H1 (cell line): ENCODE data around the gene PLD5. TPM values are rescaled to one million over a fixed set of nuclear protein-coding genes. Genes with fewer than 3 reads are reported as not detected.

Experiments used
- CTCF ChIA-PET: fragments of 300-600 bp; sonication (Branson Sonifier 250); formaldehyde crosslinking; loops from one replicate; lab custom pipeline; 2021; ENCODE audit not compliant: partially characterized antibody; lab: Charles Lee
- POLR2A ChIA-PET: fragments of 300-600 bp; sonication (Branson Sonifier 250); formaldehyde crosslinking; loops from one replicate; lab custom pipeline; 2021; ENCODE audit warnings: inconsistent platforms; ENCODE audit not compliant: partially characterized antibody; lab: Charles Lee
- DNase-seq, 2 experiments: peaks; one replicate each; pipeline versions ENCODE4 v3.0.0 to v3.0.0-alpha.2; 2010 to 2022; ENCODE audit warnings: low spot score in 2 of 2, low read depth in 1 of 2, mixed read lengths in 1 of 2
- FAIRE-seq: peaks from 2 replicates; lab custom pipeline; 2011; peaks lifted over from hg19 to GRCh38; lab: Jason Lieb, UNC
- H2AFZ ChIP-seq: 2 replicates; pipeline ENCODE4 v1.8.1; 2012; ENCODE audit warnings: low read length, inconsistent platforms
- H2AK5ac ChIP-seq: 2 replicates; pipeline ENCODE4 v1.6.1; 2013; ENCODE audit warnings: low read depth, low read length
- H2BK120ac ChIP-seq: replicated peaks from 2 replicates; pipeline ENCODE3; 2013; ENCODE audit warnings: low read depth, low read length, inconsistent platforms
- H2BK12ac ChIP-seq: 2 replicates; pipeline ENCODE4 v1.6.1; 2013; ENCODE audit warnings: low read depth, low read length
- H2BK15ac ChIP-seq: 2 replicates; pipeline ENCODE4 v1.6.1; 2013; ENCODE audit warnings: low read length
- H2BK20ac ChIP-seq: 2 replicates; pipeline ENCODE4 v1.6.1; 2013; ENCODE audit warnings: low read length
- H2BK5ac ChIP-seq: 2 replicates; pipeline ENCODE4 v1.6.1; 2013; ENCODE audit warnings: low read depth, low read length
- H3K14ac ChIP-seq: 2 replicates; pipeline ENCODE4 v1.6.1; 2013; ENCODE audit warnings: inconsistent platforms; ENCODE audit not compliant: insufficient read length
- H3K18ac ChIP-seq: 2 replicates; pipeline ENCODE4 v1.6.1; 2013; ENCODE audit warnings: low read length; ENCODE audit errors: extremely low read depth
- H3K23ac ChIP-seq: 2 replicates; pipeline ENCODE4 v1.6.1; 2013; ENCODE audit warnings: inconsistent platforms; ENCODE audit not compliant: insufficient read length
- H3K23me2 ChIP-seq: 2 replicates; pipeline ENCODE4 v1.6.1; 2013; ENCODE audit warnings: low read depth, low read length
- H3K27ac ChIP-seq: 2 replicates; pipeline ENCODE4 v1.6.1; 2011; ENCODE audit warnings: low read depth, low read length, inconsistent platforms
- H3K27me3 ChIP-seq, 4 experiments: replicated peaks in 1 of 4; 1 replicate in 1 of 4; 2 replicates in 3 of 4; pipeline versions ENCODE4 v1.6.1 to v1.8.1; 2011 to 2013; ENCODE audit warnings: low read length in 3 of 4, mild to moderate bottlenecking in 3 of 4, inconsistent platforms in 2 of 4, mixed read lengths in 2 of 4, moderate library complexity in 1 of 4; ENCODE audit not compliant: control insufficient read depth in 3 of 4, insufficient read depth in 3 of 4; ENCODE audit errors: extremely low read depth in 1 of 4
- H3K36me3 ChIP-seq, 4 experiments: 2 replicates each; pipeline versions ENCODE4 v1.6.1 to v1.8.1; 2011 to 2013; ENCODE audit warnings: mild to moderate bottlenecking in 4 of 4, low read length in 3 of 4, moderate library complexity in 2 of 4, control low read depth in 1 of 4, inconsistent platforms in 1 of 4; ENCODE audit not compliant: insufficient read depth in 4 of 4, control insufficient read depth in 2 of 4
- H3K4ac ChIP-seq: replicated peaks from 2 replicates; pipeline ENCODE3; 2013; ENCODE audit warnings: low read length, low read depth, mixed read lengths, inconsistent platforms; ENCODE audit not compliant: insufficient read length
- H3K4me1 ChIP-seq, 4 experiments: replicated peaks in 1 of 4; 1 replicate in 1 of 4; 2 replicates in 3 of 4; pipeline versions ENCODE4 v1.6.1 to v1.8.1; 2011 to 2013; ENCODE audit warnings: low read length in 3 of 4, inconsistent platforms in 2 of 4, mixed read lengths in 1 of 4; ENCODE audit not compliant: insufficient read depth in 4 of 4, control insufficient read depth in 3 of 4
- H3K4me2 ChIP-seq, 2 experiments: 2 replicates each; pipeline versions ENCODE4 v1.6.1 to v1.8.1; 2011 to 2013; ENCODE audit warnings: low read depth in 2 of 2, low read length in 2 of 2, control low read depth in 1 of 2, inconsistent platforms in 1 of 2, mild to moderate bottlenecking in 1 of 2; ENCODE audit not compliant: insufficient read depth in 1 of 2
- H3K4me3 ChIP-seq, 4 experiments: fragments of 200-600, 300-600 bp in 1 of 4; sonication (generic), shearing (Covaris generic), sonication (Bioruptor Twin) in 1 of 4; 2 replicates each; pipeline versions ENCODE4 v1.5.1 to v1.8.1; 2011 to 2016; ENCODE audit warnings: low read length in 4 of 4, low read depth in 3 of 4, control low read depth in 2 of 4, inconsistent platforms in 2 of 4, mild to moderate bottlenecking in 2 of 4, mixed read lengths in 1 of 4, moderate library complexity in 1 of 4; ENCODE audit not compliant: insufficient read depth in 2 of 4; ENCODE audit errors: extremely low read depth in 1 of 4
- H3K56ac ChIP-seq: replicated peaks from 2 replicates; pipeline ENCODE3; 2013; ENCODE audit warnings: low read depth, mild to moderate bottlenecking, mixed read lengths, low read length, inconsistent platforms; ENCODE audit not compliant: insufficient read length
- H3K79me1 ChIP-seq: 2 replicates; pipeline ENCODE4 v1.6.1; 2013; ENCODE audit warnings: low read depth, low read length, control low read depth
- H3K79me2 ChIP-seq, 2 experiments: 2 replicates each; pipeline versions ENCODE4 v1.6.1 to v1.8.1; 2012 to 2013; ENCODE audit warnings: low read length in 2 of 2, mild to moderate bottlenecking in 2 of 2, inconsistent platforms in 1 of 2; ENCODE audit not compliant: insufficient read depth in 2 of 2, control insufficient read depth in 1 of 2
- H3K9ac ChIP-seq, 4 experiments: replicated peaks in 1 of 4; 1 replicate in 1 of 4; 2 replicates in 3 of 4; pipeline versions ENCODE4 v1.6.1 to v1.8.1; 2011 to 2013; ENCODE audit warnings: low read depth in 3 of 4, low read length in 3 of 4, control low read depth in 2 of 4, mild to moderate bottlenecking in 2 of 4, moderate library complexity in 2 of 4, inconsistent platforms in 1 of 4; ENCODE audit errors: extremely low read depth in 1 of 4
- H3K9me3 ChIP-seq, 2 experiments: 2 replicates each; pipeline versions ENCODE4 v1.6.1 to v1.8.1; 2012 to 2013; ENCODE audit warnings: mild to moderate bottlenecking in 2 of 2, moderate library complexity in 2 of 2, control low read depth in 1 of 2, inconsistent platforms in 1 of 2, low read depth in 1 of 2, low read length in 1 of 2, mixed read lengths in 1 of 2; ENCODE audit not compliant: insufficient read depth in 2 of 2
- H4K20me1 ChIP-seq, 2 experiments: replicated peaks in 1 of 2; 2 replicates each; pipeline versions ENCODE3 to v1.8.1; 2011 to 2013; ENCODE audit warnings: inconsistent platforms in 2 of 2, low read length in 2 of 2, mild to moderate bottlenecking in 1 of 2; ENCODE audit not compliant: insufficient read depth in 2 of 2, control insufficient read depth in 1 of 2
- H4K5ac ChIP-seq: 2 replicates; pipeline ENCODE4 v1.6.1; 2013; ENCODE audit warnings: low read length, low read depth, mixed read lengths, inconsistent platforms; ENCODE audit not compliant: insufficient read length
- H4K8ac ChIP-seq: 2 replicates; pipeline ENCODE4 v1.8.0; 2013; ENCODE audit warnings: mild to moderate bottlenecking, moderate library complexity, low read length, inconsistent platforms; ENCODE audit not compliant: insufficient read depth; ENCODE audit errors: extremely low read depth
- H4K91ac ChIP-seq: replicated peaks from 2 replicates; pipeline ENCODE3; 2013; ENCODE audit warnings: low read length, mixed read lengths, inconsistent platforms; ENCODE audit not compliant: insufficient read length
- KDM5A ChIP-seq: fragments of 200-600 bp; IDR thresholded peaks from 2 replicates; pipeline ENCODE4 v1.7.1; 2012; ENCODE audit warnings: mild to moderate bottlenecking, low read length, inconsistent platforms, mixed read lengths
- NRF1 ChIP-seq: IDR thresholded peaks from 2 replicates; pipeline ENCODE4 v1.6.1; 2011; ENCODE audit warnings: mild to moderate bottlenecking, low read depth, low read length, improper control_type of control experiment
- WGBS, 2 experiments: shearing (Covaris generic) in 1 of 2; methylation state at CpG; one replicate each; pipeline versions ENCODE4 v1.1.6 to v1.1.7; 2013 to 2015; ENCODE audit warnings: low lambda C conversion rate in 2 of 2, mixed read lengths in 2 of 2, inconsistent platforms in 1 of 2, low coverage in 1 of 2, missing lambda C conversion rate in 1 of 2; ENCODE audit not compliant: insufficient replicate concordance in 2 of 2, insufficient coverage in 1 of 2, insufficient read length in 1 of 2; ENCODE audit errors: extremely low coverage in 1 of 2, missing lambda C conversion rate in 1 of 2; 5-methylcytosine and 5-hydroxymethylcytosine counted together
- polyA plus RNA-seq, 7 experiments: library from polyadenylated mRNA; depleted of rRNA in 3 of 7; stranded (reverse) in 5 of 7; unstranded in 2 of 7; fragments of >200 nt in 5 of 7; fragments of 200-250 nt in 2 of 7; gene quantifications; 1 replicate in 5 of 7; 2 replicates in 1 of 7; 4 replicates in 1 of 7; pipeline versions ENCODE4 v1.2.1 to v1.2.3, GENCODE V29; 2011 to 2013; ENCODE audit warnings: missing spikeins in 2 of 7, mixed read lengths in 2 of 7
- total RNA-seq: library from RNA; stranded (reverse); fragmentation: NEBNext Ultra II Directional; extraction: Animal tissue kit (Norgen Biotek cat#: 25700); gene quantifications from 2 replicates; pipeline ENCODE4 v1.2.1, GENCODE V29; 2021
- TF ChIP-seq, protein P1 (sequence below): IDR thresholded peaks from 2 replicates; pipeline ENCODE4 v1.6.1; 2011; ENCODE audit warnings: low read depth, mild to moderate bottlenecking, low read length; ENCODE audit not compliant: insufficient read depth

PLD5 gene
- total and polyA plus RNA-seq, 2 of the 8 experiments (the other 6 are each of a cell fraction or from before 2014, with no cell fraction given): 0.86 to 8.5 TPM

DNA sequence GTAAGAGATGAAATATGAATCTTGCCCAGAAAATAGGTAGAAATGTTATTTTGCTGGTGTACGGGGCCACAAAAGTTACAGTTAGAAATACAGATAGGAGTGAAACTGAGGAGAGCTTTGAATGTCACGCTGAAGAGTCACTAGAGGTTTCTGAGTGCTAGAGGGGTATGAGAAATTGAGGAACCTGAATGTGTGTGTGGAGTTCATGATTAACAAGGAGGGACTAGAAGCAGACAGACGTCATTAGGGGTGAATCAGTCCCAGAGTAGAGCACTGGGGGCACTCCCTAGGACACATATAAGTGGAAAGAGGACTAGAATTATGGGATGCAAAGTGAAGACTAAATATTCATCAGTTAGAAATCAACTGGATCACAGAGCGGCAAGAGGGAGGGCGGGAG is 336.7 kb downstream of the PLD5 start:
- peaks cover 0 to 6% (median 4%) of the 10 kb centered on the region in 4 experiments; a peak in 4 of 7 replicates for H3K4me1 ChIP-seq
- CTCF ChIA-PET: interaction anchor here (0.9 to 2.8 kb wide), 2 partner anchors 11 to 18 kb away, joined by 3 to 16 read pairs; no protein-coding TSS in a partner anchor
- no peak for TF ChIP-seq KDM5A
- no peak for TF ChIP-seq NRF1
- TF ChIP-seq, protein P1, sequence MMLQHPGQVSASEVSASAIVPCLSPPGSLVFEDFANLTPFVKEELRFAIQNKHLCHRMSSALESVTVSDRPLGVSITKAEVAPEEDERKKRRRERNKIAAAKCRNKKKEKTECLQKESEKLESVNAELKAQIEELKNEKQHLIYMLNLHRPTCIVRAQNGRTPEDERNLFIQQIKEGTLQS: no peak

More for the DNA sequence above, 336.7 kb downstream of the PLD5 start:
- Histone ChIP-seq H4K91ac (no peak overlapping the region), H2BK20ac (no peak overlapping the region), H3K18ac (no peak overlapping the region), H2BK12ac (no peak overlapping the region), H3K36me3 (no peaks in the 10 kb centered on the region), H4K5ac (no peak overlapping the region), H3K14ac (no peak overlapping the region), H3K79me1 (no peaks in the 10 kb centered on the region), H2BK15ac (no peak overlapping the region), H2BK5ac (no peak overlapping the region), H2BK120ac (no peak overlapping the region), H2AFZ (no peak overlapping the region), H3K4me2 (no peak overlapping the region), H3K9me3 (no peaks in the 10 kb centered on the region), H3K79me2 (no peaks in the 10 kb centered on the region), H3K9ac (no peak overlapping the region), H3K27ac (no peak overlapping the region), H3K23ac (no peak overlapping the region), H2AK5ac (no peak overlapping the region), H4K8ac (no peak overlapping the region), H3K56ac (no peak overlapping the region), H3K27me3 (no peaks in the 10 kb centered on the region), H3K4ac (no peak overlapping the region), H3K23me2 (no peaks in the 10 kb centered on the region), H3K4me3 (no peak overlapping the region), H4K20me1 (no peaks in the 10 kb centered on the region)
- DNase-seq (no peak), FAIRE-seq (no peak)
- WGBS, 2 experiments: 92% methylated on average over 5 of the region's 5 CpGs; no CpG with 5 or more reads in 1 of the 2 experiments
- POLR2A ChIA-PET: no interaction called here
